K562 (cell line): ENCODE measurements around the gene TP53BP1. TPM values are rescaled to one million over a fixed set of nuclear protein-coding genes. Genes with fewer than 3 reads are reported as not detected.

Experiments used
- BCOR ChIP-seq: fragments of 450-650 bp; IDR thresholded peaks from 2 replicates; pipeline ENCODE4 v1.6.1; 2016
- DMBX1 ChIP-seq: fragments of 250-450 bp; sonication (Bioruptor Pico); IDR thresholded peaks from 2 replicates; pipeline ENCODE4 v1.8.0; 2022; ENCODE audit warnings: inconsistent platforms, mild to moderate bottlenecking, moderate library complexity, borderline replicate concordance
- DNMT1 ChIP-seq: fragments of 450-650 bp; IDR thresholded peaks from 2 replicates; pipeline ENCODE4 v1.6.1; 2016; ENCODE audit warnings: antibody characterized with exemption, mild to moderate bottlenecking
- FIP1L1 ChIP-seq: fragments of 200-400 bp; formaldehyde crosslinking; IDR thresholded peaks from 2 replicates; pipeline ENCODE4 v1.6.1; 2018; ENCODE audit warnings: mild to moderate bottlenecking, low read depth, low read length; ENCODE audit not compliant: poor library complexity, severe bottlenecking
- GTF2F1 ChIP-seq: IDR thresholded peaks from 2 replicates; pipeline ENCODE4 v1.6.1; 2011; ENCODE audit warnings: low read depth, low read length, improper control_type of control experiment
- HMG20A ChIP-seq: fragments of 450-650 bp; formaldehyde crosslinking; conservative IDR thresholded peaks from 2 replicates; pipeline ENCODE4 v1.4.0; 2020; ENCODE audit warnings: mild to moderate bottlenecking, mixed read lengths
- HNRNPK ChIP-seq: fragments of 200-400 bp; formaldehyde crosslinking; IDR thresholded peaks from one replicate; pipeline ENCODE4 v1.6.1; 2018; ENCODE audit warnings: mild to moderate bottlenecking, low read depth, low read length; ENCODE audit not compliant: poor library complexity, severe bottlenecking
- PHF21A ChIP-seq: fragments of 450-650 bp; IDR thresholded peaks from 2 replicates; pipeline ENCODE4 v1.6.1; 2017; ENCODE audit warnings: low read depth, borderline replicate concordance
- PRDM10 ChIP-seq: fragments of 450-650 bp; IDR thresholded peaks from 2 replicates; pipeline ENCODE4 v1.6.1; 2018; ENCODE audit not compliant: partially characterized antibody
- RFX5 ChIP-seq: IDR thresholded peaks from 2 replicates; pipeline ENCODE4 v1.6.1; 2011; ENCODE audit warnings: low read depth, mild to moderate bottlenecking, improper control_type of control experiment, low read length
- RHOXF2B ChIP-seq: fragments of 250-450 bp; sonication (Bioruptor Pico); conservative IDR thresholded peaks from 2 replicates; pipeline ENCODE4 v1.5.1; 2021
- SETDB1 ChIP-seq: IDR thresholded peaks from one replicate; pipeline ENCODE4 v1.6.1; 2012; ENCODE audit warnings: low read length, control low read depth, inconsistent platforms
- SMAD1 ChIP-seq: fragments of 150-350 bp; IDR thresholded peaks from 2 replicates; pipeline ENCODE4 v1.6.1; 2014; ENCODE audit warnings: low read length, low read depth; ENCODE audit not compliant: partially characterized antibody
- SMARCA5 ChIP-seq: fragments of 450-650 bp; IDR thresholded peaks from 2 replicates; pipeline ENCODE4 v1.6.1; 2016
- ZBED1 ChIP-seq: IDR thresholded peaks from 2 replicates; pipeline ENCODE4 v1.6.1; 2014
- ZBTB12 ChIP-seq: fragments of 250-450 bp; sonication (Bioruptor Pico); IDR thresholded peaks from 2 replicates; pipeline ENCODE4 v1.4.0; 2020
- polyA plus RNA-seq, 8 experiments: library from polyadenylated mRNA; depleted of rRNA in 4 of 8; stranded (reverse) in 5 of 8; unstranded in 3 of 8; fragments of >200 nt; fragmentation: Nextera tagmentation in 2 of 8; fragmentation: Illumina TruSeq in 1 of 8; extraction: Ambion mirVana in 2 of 8; extraction: Trizol in 1 of 8; gene quantifications; 2 replicates each; pipeline versions ENCODE4 v1.2.1 to v1.2.3, GENCODE V29; 2011 to 2014; ENCODE audit warnings: inconsistent platforms in 1 of 8, missing spikeins in 1 of 8
- total RNA-seq, 7 experiments: library from RNA; depleted of rRNA in 6 of 7; stranded (reverse); fragments of >200 nt in 6 of 7; fragmentation: Illumina TruSeq in 2 of 7; extraction: Trizol in 2 of 7; gene quantifications; 2 replicates each; pipeline versions ENCODE4 v1.2.1 to v1.2.3, GENCODE V29; 2011 to 2021; ENCODE audit warnings: low replicate concordance in 1 of 7
- TF ChIP-seq, protein P1 (sequence below): fragments of 250-450 bp; sonication (Bioruptor Pico); IDR thresholded peaks from 2 replicates; pipeline ENCODE4 v1.4.0; 2020
- TF ChIP-seq, protein P2 (sequence below): sonication (generic); formaldehyde crosslinking; IDR thresholded peaks from 2 replicates; pipeline ENCODE4 v1.8.1; 2022; ENCODE audit warnings: missing genetic modification reagents

TP53BP1 gene
- total and polyA plus RNA-seq, 9 of the 15 experiments (the other 6 are each of a cell fraction or from before 2014, with no cell fraction given) = 5.7 to 63.3 (median 30.9) TPM

GRCh38 chr15:43469867-43470266 lies 23.1 kb downstream of the TP53BP1 start (continued):
- TF ChIP-seq, protein P1, sequence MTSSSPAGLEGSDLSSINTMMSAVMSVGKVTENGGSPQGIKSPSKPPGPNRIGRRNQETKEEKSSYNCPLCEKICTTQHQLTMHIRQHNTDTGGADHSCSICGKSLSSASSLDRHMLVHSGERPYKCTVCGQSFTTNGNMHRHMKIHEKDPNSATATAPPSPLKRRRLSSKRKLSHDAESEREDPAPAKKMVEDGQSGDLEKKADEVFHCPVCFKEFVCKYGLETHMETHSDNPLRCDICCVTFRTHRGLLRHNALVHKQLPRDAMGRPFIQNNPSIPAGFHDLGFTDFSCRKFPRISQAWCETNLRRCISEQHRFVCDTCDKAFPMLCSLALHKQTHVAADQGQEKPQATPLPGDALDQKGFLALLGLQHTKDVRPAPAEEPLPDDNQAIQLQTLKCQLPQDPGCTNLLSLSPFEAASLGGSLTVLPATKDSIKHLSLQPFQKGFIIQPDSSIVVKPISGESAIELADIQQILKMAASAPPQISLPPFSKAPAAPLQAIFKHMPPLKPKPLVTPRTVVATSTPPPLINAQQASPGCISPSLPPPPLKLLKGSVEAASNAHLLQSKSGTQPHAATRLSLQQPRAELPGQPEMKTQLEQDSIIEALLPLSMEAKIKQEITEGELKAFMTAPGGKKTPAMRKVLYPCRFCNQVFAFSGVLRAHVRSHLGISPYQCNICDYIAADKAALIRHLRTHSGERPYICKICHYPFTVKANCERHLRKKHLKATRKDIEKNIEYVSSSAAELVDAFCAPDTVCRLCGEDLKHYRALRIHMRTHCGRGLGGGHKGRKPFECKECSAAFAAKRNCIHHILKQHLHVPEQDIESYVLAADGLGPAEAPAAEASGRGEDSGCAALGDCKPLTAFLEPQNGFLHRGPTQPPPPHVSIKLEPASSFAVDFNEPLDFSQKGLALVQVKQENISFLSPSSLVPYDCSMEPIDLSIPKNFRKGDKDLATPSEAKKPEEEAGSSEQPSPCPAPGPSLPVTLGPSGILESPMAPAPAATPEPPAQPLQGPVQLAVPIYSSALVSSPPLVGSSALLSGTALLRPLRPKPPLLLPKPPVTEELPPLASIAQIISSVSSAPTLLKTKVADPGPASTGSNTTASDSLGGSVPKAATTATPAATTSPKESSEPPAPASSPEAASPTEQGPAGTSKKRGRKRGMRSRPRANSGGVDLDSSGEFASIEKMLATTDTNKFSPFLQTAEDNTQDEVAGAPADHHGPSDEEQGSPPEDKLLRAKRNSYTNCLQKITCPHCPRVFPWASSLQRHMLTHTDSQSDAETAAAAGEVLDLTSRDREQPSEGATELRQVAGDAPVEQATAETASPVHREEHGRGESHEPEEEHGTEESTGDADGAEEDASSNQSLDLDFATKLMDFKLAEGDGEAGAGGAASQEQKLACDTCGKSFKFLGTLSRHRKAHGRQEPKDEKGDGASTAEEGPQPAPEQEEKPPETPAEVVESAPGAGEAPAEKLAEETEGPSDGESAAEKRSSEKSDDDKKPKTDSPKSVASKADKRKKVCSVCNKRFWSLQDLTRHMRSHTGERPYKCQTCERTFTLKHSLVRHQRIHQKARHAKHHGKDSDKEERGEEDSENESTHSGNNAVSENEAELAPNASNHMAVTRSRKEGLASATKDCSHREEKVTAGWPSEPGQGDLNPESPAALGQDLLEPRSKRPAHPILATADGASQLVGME (CRISPR knock-in tag) = no peak
- TF ChIP-seq DNMT1 (no peak), SMARCA5 (no peak), ZBTB12 (no peak), ZBED1 (no peak), DMBX1 (CRISPR knock-in tag) (peak; percentile 36; the same call in 1 of the 2 replicates), BCOR (no peak), PHF21A (no peak), PRDM10 (peak; percentile 44), GTF2F1 (no peak), SMAD1 (no peak), SETDB1 (no peak), RFX5 (no peak), HNRNPK (no peak), RHOXF2B (CRISPR knock-in tag) (no peak), HMG20A (CRISPR knock-in tag) (no peak), FIP1L1 (no peak)
- TF ChIP-seq, protein P2, sequence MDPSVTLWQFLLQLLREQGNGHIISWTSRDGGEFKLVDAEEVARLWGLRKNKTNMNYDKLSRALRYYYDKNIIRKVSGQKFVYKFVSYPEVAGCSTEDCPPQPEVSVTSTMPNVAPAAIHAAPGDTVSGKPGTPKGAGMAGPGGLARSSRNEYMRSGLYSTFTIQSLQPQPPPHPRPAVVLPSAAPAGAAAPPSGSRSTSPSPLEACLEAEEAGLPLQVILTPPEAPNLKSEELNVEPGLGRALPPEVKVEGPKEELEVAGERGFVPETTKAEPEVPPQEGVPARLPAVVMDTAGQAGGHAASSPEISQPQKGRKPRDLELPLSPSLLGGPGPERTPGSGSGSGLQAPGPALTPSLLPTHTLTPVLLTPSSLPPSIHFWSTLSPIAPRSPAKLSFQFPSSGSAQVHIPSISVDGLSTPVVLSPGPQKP = no peak
